ENCODE results near the gene PLAAT4.

PLAAT4 gene

GRCh38 chr11:63516109-63516508 is 20.5 kb upstream of the PLAAT4 start:
- H3K4me1 ChIP-seq (ENCODE audit: insufficient read depth, low read length) = no peaks in the 10 kb centered on the region
- H3K27ac ChIP-seq (ENCODE audit: low read length) = no peak overlapping the region
- no peak overlapping the region for H3K4me3 ChIP-seq (ENCODE audit: low read depth in 1 of 2, low read length in 2 of 2)
- ATAC-seq (ENCODE audit: insufficient read depth, low read depth) (no peak), DNase-seq (no peak)
- no peaks in the 10 kb centered on the region for H3K27me3 ChIP-seq (ENCODE audit: insufficient read depth, low read length, poor library complexity)
- no peaks in the 10 kb centered on the region for H3K36me3 ChIP-seq (ENCODE audit: insufficient read depth, low read length)
- TF ChIP-seq CTCF (IDR thresholded peaks at IDR 0.05; ENCODE audit: borderline replicate concordance, extremely low read depth, low read length, poor library complexity, severe bottlenecking) (no peak), EZH2 (IDR thresholded peaks at IDR 0.05; ENCODE audit: borderline replicate concordance, low read depth, low read length, severe bottlenecking) (no peak)
- no peaks in the 10 kb centered on the region for H3K79me2 ChIP-seq (ENCODE audit: insufficient read depth, low read length)
- H3K4me2 ChIP-seq (ENCODE audit: insufficient read depth, low read length) = no peak overlapping the region
- no peaks in the 10 kb centered on the region for H3K9me3 ChIP-seq (ENCODE audit: insufficient read depth, low read length, severe bottlenecking)
- no peaks in the 10 kb centered on the region for H4K20me1 ChIP-seq (ENCODE audit: insufficient read depth, low read length)
- no peak overlapping the region for H2AFZ ChIP-seq (ENCODE audit: low read depth, low read length)
- no peak overlapping the region for H3K9ac ChIP-seq (ENCODE audit: low read depth, low read length)

GRCh38 chr11:63517156-63517555 is 19.5 kb upstream of the PLAAT4 start:
- Histone ChIP-seq H2AFZ (ENCODE audit: low read depth, low read length) (no peak overlapping the region), H3K36me3 (ENCODE audit: insufficient read depth, low read length) (no peaks in the 10 kb centered on the region), H3K4me1 (ENCODE audit: insufficient read depth, low read length) (no peaks in the 10 kb centered on the region), H3K27me3 (ENCODE audit: insufficient read depth, low read length, poor library complexity) (peaks cover 3% of the 10 kb centered on the region), H4K20me1 (ENCODE audit: insufficient read depth, low read length) (no peaks in the 10 kb centered on the region), H3K9me3 (ENCODE audit: insufficient read depth, low read length, severe bottlenecking) (no peaks in the 10 kb centered on the region), H3K4me3 (ENCODE audit: low read depth in 1 of 2, low read length in 2 of 2) (no peak overlapping the region), H3K79me2 (ENCODE audit: insufficient read depth, low read length) (no peaks in the 10 kb centered on the region), H3K4me2 (ENCODE audit: insufficient read depth, low read length) (no peak overlapping the region), H3K9ac (ENCODE audit: low read depth, low read length) (no peak overlapping the region), H3K27ac (ENCODE audit: low read length) (no peak overlapping the region)
- no peak for DNase-seq
- TF ChIP-seq EZH2 (IDR thresholded peaks at IDR 0.05; ENCODE audit: borderline replicate concordance, low read depth, low read length, severe bottlenecking) = no peak
- no peak for TF ChIP-seq CTCF (IDR thresholded peaks at IDR 0.05; ENCODE audit: borderline replicate concordance, extremely low read depth, low read length, poor library complexity, severe bottlenecking)
- ATAC-seq (ENCODE audit: insufficient read depth, low read depth) = no peak

- peaks cover 3% of the 10 kb centered on the region for H3K27me3 ChIP-seq (ENCODE audit: insufficient read depth, low read length, poor library complexity)
- H3K36me3 ChIP-seq (ENCODE audit: insufficient read depth, low read length) = no peaks in the 10 kb centered on the region
- no peak overlapping the region for H2AFZ ChIP-seq (ENCODE audit: low read depth, low read length)
- no peaks in the 10 kb centered on the region for H3K79me2 ChIP-seq (ENCODE audit: insufficient read depth, low read length)
- H3K9me3 ChIP-seq (ENCODE audit: insufficient read depth, low read length, severe bottlenecking) = no peaks in the 10 kb centered on the region
- ATAC-seq (ENCODE audit: insufficient read depth, low read depth) (0 out of 3 replicates have a peak, but pooled peaks have one; percentile 31), DNase-seq (no peak)
- no peak overlapping the region for H3K4me3 ChIP-seq (ENCODE audit: low read depth in 1 of 2, low read length in 2 of 2)
- no peaks in the 10 kb centered on the region for H4K20me1 ChIP-seq (ENCODE audit: insufficient read depth, low read length)
- no peak overlapping the region for H3K27ac ChIP-seq (ENCODE audit: low read length)
- H3K4me2 ChIP-seq (ENCODE audit: insufficient read depth, low read length) = no peak overlapping the region
- H3K4me1 ChIP-seq (ENCODE audit: insufficient read depth, low read length) = no peaks in the 10 kb centered on the region
- no peak for TF ChIP-seq CTCF (IDR thresholded peaks at IDR 0.05; ENCODE audit: borderline replicate concordance, extremely low read depth, low read length, poor library complexity, severe bottlenecking)
- no peak for TF ChIP-seq EZH2 (IDR thresholded peaks at IDR 0.05; ENCODE audit: borderline replicate concordance, low read depth, low read length, severe bottlenecking)
- no peak overlapping the region for H3K9ac ChIP-seq (ENCODE audit: low read depth, low read length)
Measured at GRCh38 chr11:63518548-63518947, 18.1 kb upstream of the PLAAT4 start.
